GM21737 (cell line): Measurements from ENCODE around the gene FLOT1.

Experiments
- ATAC-seq: cut with Tn5 transposase; IDR thresholded peaks from one replicate; pipeline ENCODE4 v1.9.1; 2021; ENCODE audit warnings: mild to moderate bottlenecking, moderate library complexity; ENCODE audit not compliant: unreplicated experiment

The FLOT1 gene

GRCh38 chr6:30682143-30683117 lies 60.1 kb downstream of the FLOT1 start:
- peak; percentile 38 for ATAC-seq

- no peak for ATAC-seq
Observed at GRCh38 chr6:30681766-30682142, 60.7 kb downstream of the FLOT1 start.

GRCh38 chr6:30679765-30680535 lies 62.5 kb downstream of the FLOT1 start:
- ATAC-seq, result no peak

GRCh38 chr6:30678964-30679726 lies 63.3 kb downstream of the FLOT1 start:
- peak; percentile 40 for ATAC-seq
